ENCODE data around the gene MAN1A1.

MAN1A1 gene

DNA sequence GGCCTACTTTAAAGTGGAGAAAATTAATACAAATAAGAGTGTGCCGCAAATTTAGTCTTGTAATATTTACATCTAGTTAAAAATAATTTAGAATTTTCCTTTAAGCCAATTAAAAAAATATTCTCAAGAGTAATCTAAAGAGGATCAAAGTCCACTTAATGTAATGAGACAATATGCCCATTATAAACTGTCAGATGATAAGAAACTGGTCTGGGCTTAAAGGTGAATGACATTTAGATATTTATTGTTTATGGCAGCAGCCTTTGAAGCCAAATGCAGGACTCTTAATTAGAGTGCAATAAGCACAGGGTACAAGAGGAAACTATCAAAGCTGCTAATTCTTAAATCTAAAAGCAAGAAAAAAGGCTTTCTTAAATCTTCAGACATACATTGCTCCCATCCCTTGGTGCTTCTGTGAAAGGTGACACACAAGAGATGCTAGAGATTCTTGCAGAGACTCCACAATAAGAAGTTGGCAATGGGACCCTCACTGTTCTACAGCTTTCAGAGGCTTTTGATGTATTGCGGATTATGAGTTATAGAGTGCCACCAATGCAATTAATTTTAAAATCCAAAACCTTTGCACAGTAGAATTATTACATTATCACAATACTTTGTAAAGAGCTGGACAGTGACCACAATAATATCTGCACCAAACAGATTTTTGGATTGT lies 116.1 kb downstream of the MAN1A1 start:
- CTCF ChIA-PET: no interaction called here
- Histone ChIP-seq H3K4me1 (ENCODE audit: control insufficient read depth, insufficient read depth, low read length) (no peaks in the 10 kb centered on the region), H3K4me3 (ENCODE audit: low read depth, low read length) (no peak overlapping the region), H3K36me3 (ENCODE audit: control insufficient read depth in 2 of 2, insufficient read depth in 1 of 2, low read length in 2 of 2) (peaks cover 0 to 10% of the 10 kb centered on the region in 2 experiments; a peak in 1 of 3 replicates), H3K27ac (ENCODE audit: extremely low read depth, low read depth, low read length) (no peak overlapping the region), H3K9me3 (ENCODE audit: control insufficient read depth, insufficient read depth, low read depth, low read length) (no peaks in the 10 kb centered on the region)
- POLR2A ChIA-PET: no interaction called here
- no peak for TF ChIP-seq ZNF121 (tag by site-specific recombination; IDR thresholded peaks at IDR 0.05)
- no peak for TF ChIP-seq ZNF658 (tag by site-specific recombination; IDR thresholded peaks at IDR 0.05)
- TF ChIP-seq ZNF175 (tag by site-specific recombination; IDR thresholded peaks at IDR 0.05): no peak

DNA sequence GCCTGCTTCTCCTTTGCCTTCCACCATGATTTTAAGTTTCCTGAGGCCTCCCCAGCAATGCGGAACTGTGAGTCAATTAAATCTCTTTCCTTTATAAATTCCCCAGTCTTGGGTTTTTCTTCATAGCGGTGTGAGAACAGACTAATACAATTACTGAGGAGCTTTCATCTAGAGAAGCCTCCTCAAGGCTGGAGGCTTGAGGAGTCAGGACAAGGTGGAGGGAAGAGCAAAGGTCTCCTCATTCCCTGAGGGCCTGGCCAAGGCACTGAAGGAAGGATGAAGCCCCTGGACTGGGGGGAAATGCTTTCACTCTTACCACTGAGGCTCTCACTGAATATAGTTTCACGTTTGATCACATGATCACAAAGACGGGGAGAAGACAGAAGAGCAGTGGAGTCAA lies 118.2 kb downstream of the MAN1A1 start:
- peaks cover 0 to 10% of the 10 kb centered on the region in 2 experiments; a peak in 1 of 3 replicates for H3K36me3 ChIP-seq (ENCODE audit: control insufficient read depth in 2 of 2, insufficient read depth in 1 of 2, low read length in 2 of 2)
- ChIA-PET CTCF (no interaction called here), POLR2A (no interaction called here)
- H3K4me3 ChIP-seq (ENCODE audit: low read depth, low read length): no peak overlapping the region
- H3K9me3 ChIP-seq (ENCODE audit: control insufficient read depth, insufficient read depth, low read depth, low read length): no peaks in the 10 kb centered on the region
- TF ChIP-seq, protein P1, sequence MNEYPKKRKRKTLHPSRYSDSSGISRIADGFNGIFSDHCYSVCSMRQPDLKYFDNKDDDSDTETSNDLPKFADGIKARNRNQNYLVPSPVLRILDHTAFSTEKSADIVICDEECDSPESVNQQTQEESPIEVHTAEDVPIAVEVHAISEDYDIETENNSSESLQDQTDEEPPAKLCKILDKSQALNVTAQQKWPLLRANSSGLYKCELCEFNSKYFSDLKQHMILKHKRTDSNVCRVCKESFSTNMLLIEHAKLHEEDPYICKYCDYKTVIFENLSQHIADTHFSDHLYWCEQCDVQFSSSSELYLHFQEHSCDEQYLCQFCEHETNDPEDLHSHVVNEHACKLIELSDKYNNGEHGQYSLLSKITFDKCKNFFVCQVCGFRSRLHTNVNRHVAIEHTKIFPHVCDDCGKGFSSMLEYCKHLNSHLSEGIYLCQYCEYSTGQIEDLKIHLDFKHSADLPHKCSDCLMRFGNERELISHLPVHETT (tag by site-specific recombination; IDR thresholded peaks at IDR 0.05): no peak
- TF ChIP-seq, protein P2, sequence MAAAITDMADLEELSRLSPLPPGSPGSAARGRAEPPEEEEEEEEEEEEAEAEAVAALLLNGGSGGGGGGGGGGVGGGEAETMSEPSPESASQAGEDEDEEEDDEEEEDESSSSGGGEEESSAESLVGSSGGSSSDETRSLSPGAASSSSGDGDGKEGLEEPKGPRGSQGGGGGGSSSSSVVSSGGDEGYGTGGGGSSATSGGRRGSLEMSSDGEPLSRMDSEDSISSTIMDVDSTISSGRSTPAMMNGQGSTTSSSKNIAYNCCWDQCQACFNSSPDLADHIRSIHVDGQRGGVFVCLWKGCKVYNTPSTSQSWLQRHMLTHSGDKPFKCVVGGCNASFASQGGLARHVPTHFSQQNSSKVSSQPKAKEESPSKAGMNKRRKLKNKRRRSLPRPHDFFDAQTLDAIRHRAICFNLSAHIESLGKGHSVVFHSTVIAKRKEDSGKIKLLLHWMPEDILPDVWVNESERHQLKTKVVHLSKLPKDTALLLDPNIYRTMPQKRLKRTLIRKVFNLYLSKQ (tag by site-specific recombination; IDR thresholded peaks at IDR 0.05; ENCODE audit: borderline replicate concordance): no peak
- TF ChIP-seq ZNF394 (tag by site-specific recombination; IDR thresholded peaks at IDR 0.05; ENCODE audit: borderline replicate concordance): no peak
- no peak for TF ChIP-seq ZNF335 (tag by site-specific recombination; conservative IDR thresholded peaks at IDR 0.05)
- no peak for TF ChIP-seq ZNF433 (tag by site-specific recombination; IDR thresholded peaks at IDR 0.05; ENCODE audit: low read depth)
- TF ChIP-seq KLF16 (tag by site-specific recombination; IDR thresholded peaks at IDR 0.05): no peak
- no peak overlapping the region for H3K27ac ChIP-seq (ENCODE audit: extremely low read depth, low read depth, low read length)
- no peaks in the 10 kb centered on the region for H3K4me1 ChIP-seq (ENCODE audit: control insufficient read depth, insufficient read depth, low read length)

DNA sequence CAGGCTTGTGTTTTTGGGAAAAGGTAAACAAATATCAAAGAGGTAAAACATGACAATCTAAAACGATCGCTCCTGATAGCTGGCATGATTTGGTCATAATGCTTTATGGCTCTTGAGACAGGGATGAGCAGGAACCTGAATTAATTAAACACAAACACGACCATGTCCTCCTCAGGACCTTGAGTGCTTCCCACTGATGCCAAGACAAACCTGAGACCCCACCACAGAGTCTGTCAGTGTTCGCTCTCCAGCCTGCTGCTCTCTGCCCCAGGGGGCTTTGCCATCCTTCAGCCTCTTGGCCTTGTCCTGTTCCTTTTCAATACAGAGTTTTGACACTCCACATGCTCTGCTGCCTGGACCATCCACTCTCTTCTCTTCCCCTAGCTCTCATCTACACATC lies 119.4 kb downstream of the MAN1A1 start:
- Histone ChIP-seq H3K4me3 (ENCODE audit: low read depth, low read length) (no peak overlapping the region), H3K36me3 (ENCODE audit: control insufficient read depth in 2 of 2, insufficient read depth in 1 of 2, low read length in 2 of 2) (peaks cover 0 to 4% of the 10 kb centered on the region in 2 experiments; a peak in 1 of 3 replicates), H3K27ac (ENCODE audit: extremely low read depth, low read depth, low read length) (no peak overlapping the region), H3K4me1 (ENCODE audit: control insufficient read depth, insufficient read depth, low read length) (no peaks in the 10 kb centered on the region), H3K9me3 (ENCODE audit: control insufficient read depth, insufficient read depth, low read depth, low read length) (no peaks in the 10 kb centered on the region)
- POLR2A ChIA-PET: no interaction called here
- no peak for TF ChIP-seq ZNF768 (tag by site-specific recombination; IDR thresholded peaks at IDR 0.05)
- TF ChIP-seq, protein P3, sequence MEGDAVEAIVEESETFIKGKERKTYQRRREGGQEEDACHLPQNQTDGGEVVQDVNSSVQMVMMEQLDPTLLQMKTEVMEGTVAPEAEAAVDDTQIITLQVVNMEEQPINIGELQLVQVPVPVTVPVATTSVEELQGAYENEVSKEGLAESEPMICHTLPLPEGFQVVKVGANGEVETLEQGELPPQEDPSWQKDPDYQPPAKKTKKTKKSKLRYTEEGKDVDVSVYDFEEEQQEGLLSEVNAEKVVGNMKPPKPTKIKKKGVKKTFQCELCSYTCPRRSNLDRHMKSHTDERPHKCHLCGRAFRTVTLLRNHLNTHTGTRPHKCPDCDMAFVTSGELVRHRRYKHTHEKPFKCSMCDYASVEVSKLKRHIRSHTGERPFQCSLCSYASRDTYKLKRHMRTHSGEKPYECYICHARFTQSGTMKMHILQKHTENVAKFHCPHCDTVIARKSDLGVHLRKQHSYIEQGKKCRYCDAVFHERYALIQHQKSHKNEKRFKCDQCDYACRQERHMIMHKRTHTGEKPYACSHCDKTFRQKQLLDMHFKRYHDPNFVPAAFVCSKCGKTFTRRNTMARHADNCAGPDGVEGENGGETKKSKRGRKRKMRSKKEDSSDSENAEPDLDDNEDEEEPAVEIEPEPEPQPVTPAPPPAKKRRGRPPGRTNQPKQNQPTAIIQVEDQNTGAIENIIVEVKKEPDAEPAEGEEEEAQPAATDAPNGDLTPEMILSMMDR (tag by site-specific recombination; IDR thresholded peaks at IDR 0.05): no peak
- TF ChIP-seq SCRT1 (tag by site-specific recombination; IDR thresholded peaks at IDR 0.05; ENCODE audit: borderline replicate concordance): no peak
- no peak for TF ChIP-seq BCL11B (tag by site-specific recombination; IDR thresholded peaks at IDR 0.05; ENCODE audit: low read depth)
- TF ChIP-seq ZNF654 (tag by site-specific recombination; IDR thresholded peaks at IDR 0.05; ENCODE audit: low read depth): no peak
- CTCF ChIA-PET: no interaction called here

Measured in HEK293 (cell line).